Upper lobe of right lung (tissue), 1 donor: ENCODE measurements around the gene TMEM44. TPM values are rescaled to one million over a fixed set of nuclear protein-coding genes. Genes with fewer than 3 reads are reported as not detected.

ENCODE experiments used
- ATAC-seq: fragments of 200-7000 bp; cut with Tn5 transposase; one replicate; pipeline ENCODE4 v1.9.1; 2020; ENCODE audit warnings: mild to moderate bottlenecking, moderate library complexity
- DNase-seq: peaks from one replicate; pipeline ENCODE4 v3.0.0-alpha.2; 2020
- H3K27ac ChIP-seq: fragments of 200-600 bp; one replicate; pipeline ENCODE4 v1.8.0; 2022
- H3K27me3 ChIP-seq: fragments of 200-600 bp; one replicate; pipeline ENCODE4 v1.8.0; 2022; ENCODE audit warnings: mild to moderate bottlenecking
- H3K36me3 ChIP-seq: fragments of 200-600 bp; one replicate; pipeline ENCODE4 v1.8.0; 2022
- H3K4me1 ChIP-seq: fragments of 200-600 bp; one replicate; pipeline ENCODE4 v1.8.0; 2022
- H3K4me3 ChIP-seq: fragments of 200-600 bp; one replicate; pipeline ENCODE4 v1.8.0; 2022; ENCODE audit warnings: mild to moderate bottlenecking
- H3K9me3 ChIP-seq: fragments of 200-600 bp; one replicate; pipeline ENCODE4 v1.8.0; 2022
- intact Hi-C: fragments of 100-400 bp; cut with DNase I; formaldehyde crosslinking; loops from one replicate; pipeline ENCODE4 v1.11.0; 2022
- total RNA-seq: library from RNA; stranded (reverse); fragmentation: NEBNext Ultra II Directional; extraction: Animal tissue kit (Norgen Biotek cat#: 25700); gene quantifications from one replicate; pipeline ENCODE4 v1.2.1, GENCODE V29; 2021
- TF ChIP-seq, protein P1 (sequence below): fragments of 200-600 bp; IDR thresholded peaks from one replicate; pipeline ENCODE4 v1.8.0; 2022; ENCODE audit warnings: antibody characterized with exemption
- donor health status: DM: no; HTN: yes; CAD: no; lungs with severe emphysema.

Gene TMEM44
- total RNA-seq, 1 donor from 2014 or later, result 25.3 TPM

- H3K27ac ChIP-seq, result no peak overlapping the region
- peaks cover 10% of the 10 kb centered on the region for H3K4me1 ChIP-seq
- TF ChIP-seq, protein P1, sequence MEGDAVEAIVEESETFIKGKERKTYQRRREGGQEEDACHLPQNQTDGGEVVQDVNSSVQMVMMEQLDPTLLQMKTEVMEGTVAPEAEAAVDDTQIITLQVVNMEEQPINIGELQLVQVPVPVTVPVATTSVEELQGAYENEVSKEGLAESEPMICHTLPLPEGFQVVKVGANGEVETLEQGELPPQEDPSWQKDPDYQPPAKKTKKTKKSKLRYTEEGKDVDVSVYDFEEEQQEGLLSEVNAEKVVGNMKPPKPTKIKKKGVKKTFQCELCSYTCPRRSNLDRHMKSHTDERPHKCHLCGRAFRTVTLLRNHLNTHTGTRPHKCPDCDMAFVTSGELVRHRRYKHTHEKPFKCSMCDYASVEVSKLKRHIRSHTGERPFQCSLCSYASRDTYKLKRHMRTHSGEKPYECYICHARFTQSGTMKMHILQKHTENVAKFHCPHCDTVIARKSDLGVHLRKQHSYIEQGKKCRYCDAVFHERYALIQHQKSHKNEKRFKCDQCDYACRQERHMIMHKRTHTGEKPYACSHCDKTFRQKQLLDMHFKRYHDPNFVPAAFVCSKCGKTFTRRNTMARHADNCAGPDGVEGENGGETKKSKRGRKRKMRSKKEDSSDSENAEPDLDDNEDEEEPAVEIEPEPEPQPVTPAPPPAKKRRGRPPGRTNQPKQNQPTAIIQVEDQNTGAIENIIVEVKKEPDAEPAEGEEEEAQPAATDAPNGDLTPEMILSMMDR, result no peak
- DNase-seq (no peak), ATAC-seq (no peak)
- intact Hi-C loops, result no loop called here
- no peaks in the 10 kb centered on the region for H3K27me3 ChIP-seq
- no peak overlapping the region for H3K4me3 ChIP-seq
- no peaks in the 10 kb centered on the region for H3K9me3 ChIP-seq
- H3K36me3 ChIP-seq, result no peaks in the 10 kb centered on the region
Observed at GRCh38 chr3:194541483-194541882, 91.7 kb downstream of the TMEM44 start.

DNA sequence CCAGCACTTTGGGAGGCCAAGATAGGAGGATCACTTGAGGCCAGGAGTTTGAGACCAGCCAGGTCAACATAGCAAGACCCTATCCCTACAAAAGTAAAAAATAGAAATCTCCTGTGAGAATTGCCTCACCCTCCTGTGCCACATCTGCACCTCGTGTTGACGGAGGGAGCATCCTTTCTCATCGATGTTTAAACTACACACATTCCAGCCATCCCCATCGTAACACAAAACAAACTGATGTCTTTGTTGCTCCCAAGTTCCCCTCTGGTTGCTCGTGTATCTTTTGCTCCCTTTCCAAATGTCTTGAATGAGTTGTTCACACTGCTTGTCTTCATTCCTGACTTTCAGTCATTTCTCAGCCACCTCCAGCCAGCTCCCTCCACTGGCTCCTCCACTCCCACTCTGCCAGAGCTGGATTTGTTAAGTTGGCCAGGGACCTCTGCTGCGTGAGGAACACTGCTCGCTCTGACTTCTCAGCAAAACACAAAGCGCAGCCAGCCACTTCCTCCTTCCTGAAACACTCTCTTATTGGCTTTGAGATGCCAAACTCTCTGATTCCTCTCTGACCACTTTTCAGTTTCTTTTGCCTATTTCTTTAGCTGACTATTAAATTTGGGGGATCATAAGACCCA lies 92.8 kb downstream of the TMEM44 start:
- Histone ChIP-seq H3K27me3 (no peaks in the 10 kb centered on the region), H3K27ac (no peak overlapping the region), H3K36me3 (no peaks in the 10 kb centered on the region), H3K9me3 (no peaks in the 10 kb centered on the region), H3K4me3 (no peak overlapping the region), H3K4me1 (peaks cover 10% of the 10 kb centered on the region)
- ATAC-seq (peak; percentile 52), DNase-seq (no peak)
- intact Hi-C loops, result no loop called here
- TF ChIP-seq, protein P1, result no peak

DNA sequence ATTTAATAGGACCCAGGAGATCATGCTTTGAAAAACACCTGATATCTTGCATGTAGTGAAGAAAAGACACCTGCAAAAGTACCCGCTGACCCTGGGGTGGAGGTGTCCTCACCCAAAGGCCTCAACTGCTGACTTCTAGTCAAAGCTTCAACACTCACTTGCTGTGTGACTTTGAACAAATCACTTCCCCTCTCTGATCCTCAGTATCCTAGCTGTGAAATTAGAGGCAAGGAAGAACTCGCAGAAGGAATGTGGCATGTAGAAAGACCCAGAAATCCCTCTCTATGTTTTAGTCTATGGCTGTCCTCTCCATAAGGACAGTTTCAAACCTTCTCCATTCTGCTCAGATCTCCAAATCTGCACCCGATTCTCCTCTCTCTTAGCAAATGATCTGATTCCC lies 93.7 kb downstream of the TMEM44 start:
- DNase-seq, result no peak
- intact Hi-C loops, result no loop called here
- TF ChIP-seq, protein P1, result no peak
- Histone ChIP-seq H3K36me3 (no peaks in the 10 kb centered on the region), H3K4me3 (no peak overlapping the region), H3K4me1 (peaks cover 10% of the 10 kb centered on the region), H3K27ac (no peak overlapping the region), H3K9me3 (peaks cover 3% of the 10 kb centered on the region), H3K27me3 (no peaks in the 10 kb centered on the region)
- no peak for ATAC-seq

DNA sequence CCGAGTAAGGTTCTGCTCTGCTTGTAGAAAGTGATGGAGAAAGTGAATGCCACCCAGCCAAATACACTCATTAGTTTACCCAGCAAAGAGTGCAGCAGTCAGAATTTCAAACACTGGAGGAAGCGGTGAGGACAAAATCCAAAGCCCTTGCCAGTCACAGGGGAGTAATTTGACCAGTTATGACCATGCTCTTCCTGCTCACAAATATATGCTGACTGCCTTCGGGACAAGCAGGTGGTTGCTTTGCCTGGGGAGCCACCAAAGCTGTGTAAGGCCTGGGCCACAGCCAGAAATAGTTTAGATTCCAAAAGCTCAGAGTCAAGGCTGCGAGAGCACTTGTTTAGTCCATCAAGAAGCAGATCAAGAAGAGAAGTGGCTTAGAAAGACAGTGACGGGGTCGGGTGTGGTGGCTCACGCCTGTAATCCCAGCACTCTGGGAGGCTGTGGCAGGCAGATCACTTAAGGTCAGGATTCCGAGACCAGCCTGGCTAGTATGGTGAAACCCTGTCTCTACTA lies 95.4 kb downstream of the TMEM44 start:
- H3K9me3 ChIP-seq, result peaks cover 8% of the 10 kb centered on the region
- H3K4me3 ChIP-seq, result no peak overlapping the region
- H3K27me3 ChIP-seq, result no peaks in the 10 kb centered on the region
- ATAC-seq, result peak; percentile 82
- TF ChIP-seq, protein P1, result no peak
- H3K27ac ChIP-seq, result no peak overlapping the region
- intact Hi-C loops, result no loop called here
- no peak for DNase-seq
- peaks cover 10% of the 10 kb centered on the region for H3K4me1 ChIP-seq
- no peaks in the 10 kb centered on the region for H3K36me3 ChIP-seq

Other genes with a start within 250 kb of the TMEM44 start
- gene GP5, start 234.2 kb downstream of the TMEM44 start, total RNA-seq, result 0.26 TPM
- gene ATP13A3, start 146.4 kb downstream of the TMEM44 start, total RNA-seq, result 101 TPM
- gene LSG1, start 38.8 kb upstream of the TMEM44 start, total RNA-seq, result 36.8 TPM
- 25.7 TPM for gene FAM43A, start 52.5 kb upstream of the TMEM44 start, total RNA-seq